HFF-Myc (cell line): ENCODE measurements around the gene PKIB.

Experiments
- DNase-seq: peaks from one replicate; pipeline ENCODE4 v3.0.0-alpha.2; 2011; ENCODE audit warnings: low read depth; ENCODE audit errors: extremely low read depth
- H3K4me3 ChIP-seq: replicated peaks from 2 replicates; pipeline ENCODE4 v1.5.1; 2011; ENCODE audit warnings: low read depth, mild to moderate bottlenecking, control low read depth, low read length
- TF ChIP-seq, protein P1 (sequence below): IDR thresholded peaks from 2 replicates; pipeline ENCODE4 v1.5.1; 2012; ENCODE audit warnings: mild to moderate bottlenecking, low read depth, low read length, control low read depth; ENCODE audit errors: missing control alignments

PKIB gene

DNA sequence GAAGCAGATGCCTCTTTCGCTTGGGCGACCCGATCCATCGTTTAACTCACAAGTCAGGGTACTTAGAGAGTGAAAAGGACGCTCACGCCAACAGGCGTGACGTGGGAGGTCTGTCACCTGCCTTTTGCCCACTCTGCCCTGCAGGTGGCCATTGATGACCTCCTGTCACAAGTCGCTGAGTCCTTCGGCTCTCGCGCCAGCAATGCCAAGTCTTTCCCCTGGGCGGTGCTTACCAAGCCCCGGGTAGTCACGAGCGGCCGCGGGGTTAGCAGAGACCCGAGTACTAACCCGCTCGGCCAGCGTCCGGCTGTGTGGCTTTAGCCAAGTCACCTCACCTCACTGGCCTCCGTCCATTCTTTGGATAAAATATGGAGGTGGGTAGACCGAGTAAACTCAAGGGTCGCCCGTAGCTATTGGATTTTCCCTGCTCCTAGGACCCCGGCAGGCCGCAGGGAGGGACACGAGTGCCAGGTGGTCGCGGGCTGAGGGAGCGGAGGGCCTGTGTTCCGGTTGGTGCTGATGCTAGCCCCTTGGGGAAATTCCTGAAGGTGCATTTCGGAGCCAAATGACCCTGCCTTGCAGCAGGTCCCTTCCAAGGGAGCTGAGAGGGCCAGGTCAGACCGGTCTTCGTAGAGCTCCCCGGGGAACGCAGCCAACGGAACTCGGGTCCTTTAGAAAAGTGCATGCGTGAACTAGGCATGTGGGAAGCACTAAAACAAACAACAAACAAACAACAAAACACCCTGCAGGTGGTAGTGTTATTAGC, 668 bp downstream of the PKIB start:
- TF ChIP-seq, protein P1, sequence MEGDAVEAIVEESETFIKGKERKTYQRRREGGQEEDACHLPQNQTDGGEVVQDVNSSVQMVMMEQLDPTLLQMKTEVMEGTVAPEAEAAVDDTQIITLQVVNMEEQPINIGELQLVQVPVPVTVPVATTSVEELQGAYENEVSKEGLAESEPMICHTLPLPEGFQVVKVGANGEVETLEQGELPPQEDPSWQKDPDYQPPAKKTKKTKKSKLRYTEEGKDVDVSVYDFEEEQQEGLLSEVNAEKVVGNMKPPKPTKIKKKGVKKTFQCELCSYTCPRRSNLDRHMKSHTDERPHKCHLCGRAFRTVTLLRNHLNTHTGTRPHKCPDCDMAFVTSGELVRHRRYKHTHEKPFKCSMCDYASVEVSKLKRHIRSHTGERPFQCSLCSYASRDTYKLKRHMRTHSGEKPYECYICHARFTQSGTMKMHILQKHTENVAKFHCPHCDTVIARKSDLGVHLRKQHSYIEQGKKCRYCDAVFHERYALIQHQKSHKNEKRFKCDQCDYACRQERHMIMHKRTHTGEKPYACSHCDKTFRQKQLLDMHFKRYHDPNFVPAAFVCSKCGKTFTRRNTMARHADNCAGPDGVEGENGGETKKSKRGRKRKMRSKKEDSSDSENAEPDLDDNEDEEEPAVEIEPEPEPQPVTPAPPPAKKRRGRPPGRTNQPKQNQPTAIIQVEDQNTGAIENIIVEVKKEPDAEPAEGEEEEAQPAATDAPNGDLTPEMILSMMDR: no peak
- peak overlapping the region; percentile 36 for H3K4me3 ChIP-seq
- DNase-seq: no peak

DNA sequence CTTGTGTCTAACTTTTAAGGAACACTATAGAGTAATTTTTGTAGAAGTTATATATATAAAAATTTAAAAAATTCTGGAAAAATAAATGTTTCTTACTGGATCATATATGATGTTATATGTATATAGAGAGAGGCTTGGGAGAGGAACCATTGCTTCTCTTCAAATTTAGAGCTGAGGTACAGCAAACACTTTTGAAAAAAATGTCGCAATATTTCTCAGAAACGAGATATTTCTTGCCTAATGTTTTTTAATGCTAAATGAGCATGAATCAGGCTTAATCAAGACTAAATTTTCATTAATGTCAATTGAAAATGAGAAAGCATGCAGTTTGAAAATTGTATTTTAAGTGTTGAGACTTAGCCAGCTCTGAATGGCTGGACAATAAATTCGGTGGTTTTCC, 2.6 kb downstream of the PKIB start:
- no peak overlapping the region for H3K4me3 ChIP-seq
- TF ChIP-seq, protein P1: no peak
- DNase-seq: no peak

DNA sequence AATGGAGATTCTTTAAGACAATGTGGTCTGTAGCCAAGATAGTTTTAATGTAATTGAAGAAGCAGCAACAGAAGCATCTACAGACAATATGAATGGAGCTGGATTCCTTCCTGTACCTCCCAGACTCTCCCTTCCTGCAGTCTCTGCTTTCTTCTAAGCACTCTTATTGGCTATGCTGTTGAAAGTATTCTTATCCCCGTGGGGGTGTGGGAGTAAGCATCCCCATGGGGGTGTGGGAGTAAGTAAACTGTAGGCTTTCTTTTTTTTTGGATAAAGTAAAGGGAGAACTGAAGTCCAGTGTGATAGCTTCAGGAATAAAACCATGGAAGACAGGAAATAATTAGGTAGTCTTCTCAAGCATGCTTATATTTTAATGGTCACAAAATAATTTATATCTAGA, 4.1 kb downstream of the PKIB start:
- TF ChIP-seq, protein P1: no peak
- no peak overlapping the region for H3K4me3 ChIP-seq
- no peak for DNase-seq

DNA sequence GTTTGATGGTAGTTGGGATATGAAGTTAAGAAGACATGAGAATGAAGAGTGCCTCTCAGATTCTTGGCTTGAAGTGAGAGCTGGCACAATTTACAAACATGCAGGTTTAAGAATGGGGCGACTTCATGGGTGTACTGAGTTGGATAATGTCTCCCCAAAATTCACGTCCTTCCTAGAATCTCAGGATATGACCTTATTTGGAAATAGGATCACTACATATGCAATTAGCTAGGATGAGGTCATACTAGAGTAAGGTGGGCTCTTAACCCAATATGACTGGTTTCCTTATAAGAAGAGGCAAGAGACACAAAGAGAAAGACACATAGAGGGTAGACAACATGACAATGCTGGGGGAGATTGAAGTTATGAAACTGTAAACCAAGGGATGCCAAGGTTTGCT, 5.2 kb downstream of the PKIB start:
- no peak for DNase-seq
- TF ChIP-seq, protein P1: no peak

DNA sequence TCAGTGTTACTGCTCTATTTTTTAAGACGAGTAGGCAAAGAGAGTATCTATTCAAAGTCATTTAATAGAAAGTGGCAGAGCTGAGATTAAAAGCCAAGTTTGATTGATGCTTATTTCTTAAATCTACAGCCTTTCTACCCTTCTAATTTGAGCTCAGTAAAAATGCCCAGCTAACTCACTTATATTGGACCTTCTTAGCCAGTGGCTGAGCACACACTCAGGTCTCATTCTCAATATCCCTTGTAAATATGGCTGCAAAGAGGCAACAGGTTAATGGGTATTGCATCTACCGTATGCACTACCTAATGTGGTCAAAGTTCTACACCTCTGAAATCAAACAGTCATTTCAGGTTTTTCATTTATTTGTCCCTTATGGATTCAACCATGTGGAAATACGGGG, 6.7 kb downstream of the PKIB start:
- TF ChIP-seq, protein P1: no peak
- DNase-seq: no peak
- no peak overlapping the region for H3K4me3 ChIP-seq

More for the DNA sequence above, 5.2 kb downstream of the PKIB start:
- H3K4me3 ChIP-seq: no peak overlapping the region

DNA sequence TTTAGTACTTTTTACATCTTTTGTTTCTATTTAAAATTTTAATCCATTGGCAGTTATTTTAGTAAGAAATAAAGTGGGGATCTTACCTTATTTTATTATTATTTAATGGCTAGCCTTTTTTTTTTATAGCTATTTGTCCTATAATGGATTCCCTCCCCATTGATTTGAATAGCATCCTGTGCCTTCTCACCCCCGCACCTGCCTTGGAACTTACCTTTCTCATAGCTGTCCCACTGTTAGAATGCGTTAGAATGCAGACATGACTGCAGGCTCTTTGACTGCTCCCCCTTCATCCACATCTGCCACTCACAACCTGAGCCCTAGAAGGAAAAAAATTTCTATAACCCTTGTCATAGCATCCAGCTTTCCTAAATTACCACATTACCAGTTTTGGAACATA, 9.1 kb downstream of the PKIB start:
- no peak for DNase-seq
- TF ChIP-seq, protein P1: no peak
- H3K4me3 ChIP-seq: no peak overlapping the region

DNA sequence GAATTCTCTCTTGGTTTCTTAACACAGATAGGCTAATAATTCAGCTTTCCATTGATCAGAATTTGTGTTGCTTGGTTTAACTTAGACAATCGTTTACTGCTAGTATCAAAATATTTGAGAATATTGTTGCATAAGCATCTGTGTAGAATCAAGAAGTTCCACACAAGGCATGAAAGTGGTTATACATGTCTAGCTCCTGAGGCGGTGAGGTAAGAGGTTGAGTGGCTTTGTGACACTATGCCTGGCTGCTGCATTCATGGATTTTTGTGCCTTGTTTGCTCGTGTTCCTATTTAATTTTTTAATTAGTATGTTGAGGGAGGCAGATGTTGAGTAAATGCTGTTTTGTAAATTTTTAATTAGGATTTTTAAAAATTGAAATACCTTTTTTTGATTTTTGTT, 10.2 kb downstream of the PKIB start:
- DNase-seq: no peak
- TF ChIP-seq, protein P1: no peak

More for the DNA sequence above, 10.2 kb downstream of the PKIB start:
- no peak overlapping the region for H3K4me3 ChIP-seq
